ENCODE data around the gene NEU1. TPM values are rescaled to one million over a fixed set of nuclear protein-coding genes. Genes with fewer than 3 reads are reported as not detected.
A peak's percentile ranks its signal among the peaks of the same experiment; 100 is the strongest.

NEU1 gene
- total and polyA plus RNA-seq, 2 of the 8 experiments (the other 6 are each of a cell fraction or from before 2014, with no cell fraction given) = 41.2 to 72.1 TPM

DNA sequence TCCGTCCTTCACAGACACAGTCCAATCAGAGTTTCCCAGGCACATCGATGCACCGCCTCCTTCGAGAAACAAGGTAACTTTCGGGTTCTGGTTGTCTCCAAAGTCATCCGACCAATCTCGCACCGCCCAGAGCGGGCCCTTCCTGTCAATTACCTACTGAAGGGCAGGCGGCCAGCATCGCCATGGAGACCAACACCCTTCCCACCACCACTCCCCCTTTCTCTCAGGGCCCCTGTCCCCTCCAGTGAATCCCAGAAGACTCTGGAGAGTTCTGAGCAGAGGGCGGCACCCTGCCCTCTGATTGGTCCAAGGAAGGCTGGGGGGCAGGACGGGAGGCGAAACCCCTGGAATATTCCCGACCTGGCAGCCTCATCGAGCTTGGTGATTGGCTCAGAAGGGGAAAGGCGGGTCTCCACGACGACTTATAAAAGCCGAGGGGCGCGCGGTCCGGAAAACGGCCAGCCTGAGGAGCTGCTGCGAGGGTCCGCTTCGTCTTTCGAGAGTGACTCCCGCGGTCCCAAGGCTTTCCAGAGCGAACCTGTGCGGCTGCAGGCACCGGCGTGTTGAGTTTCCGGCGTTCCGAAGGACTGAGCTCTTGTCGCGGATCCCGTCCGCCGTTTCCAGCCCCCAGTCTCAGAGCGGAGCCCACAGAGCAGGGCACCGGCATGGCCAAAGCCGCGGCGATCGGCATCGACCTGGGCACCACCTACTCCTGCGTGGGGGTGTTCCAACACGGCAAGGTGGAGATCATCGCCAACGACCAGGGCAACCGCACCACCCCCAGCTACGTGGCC lies 35.1 kb downstream of the NEU1 start, which contains the start of gene HSPA1B:
HSPA1B (plus strand) TSS at position 453 of the 794 bp plus-strand sequence; CDS start at position 666, 213 bp downstream.
- Histone ChIP-seq H3K9ac (replicated peaks in 1 of 4; ENCODE audit: extremely low read depth in 1 of 4, low read depth in 3 of 4, low read length in 3 of 4) (peak within 1 kb of the TSS; percentile 63 to 79 (median 64)), H3K23ac (ENCODE audit: insufficient read length) (no peak within 1 kb of the TSS), H3K18ac (ENCODE audit: extremely low read depth, low read length) (peak within 1 kb of the TSS; percentile 93), H3K23me2 (ENCODE audit: low read depth, low read length) (peaks cover 13% of the 10 kb centered on the region), H2BK5ac (ENCODE audit: low read depth, low read length) (peak within 1 kb of the TSS; percentile 92), H2BK120ac (replicated peaks; ENCODE audit: low read depth, low read length) (no peak within 1 kb of the TSS), H2BK12ac (ENCODE audit: low read depth, low read length) (peak within 1 kb of the TSS; percentile 84; the same call in 1 of the 2 replicates), H3K4me3 (ENCODE audit: extremely low read depth in 1 of 4, insufficient read depth in 2 of 4, low read depth in 3 of 4, low read length in 4 of 4) (peak within 1 kb of the TSS; percentile 55 to 75 (median 72)), H3K14ac (ENCODE audit: insufficient read length) (no peak within 1 kb of the TSS), H3K27ac (ENCODE audit: low read depth, low read length) (peak within 1 kb of the TSS; percentile 77), H3K9me3 (ENCODE audit: insufficient read depth in 2 of 2, low read depth in 1 of 2, low read length in 1 of 2) (no peaks in the 10 kb centered on the region), H4K91ac (replicated peaks; ENCODE audit: insufficient read length, low read length) (peak within 1 kb of the TSS; percentile 41), H4K5ac (ENCODE audit: insufficient read length, low read depth, low read length) (peak within 1 kb of the TSS; percentile 78), H2AK5ac (ENCODE audit: low read depth, low read length) (no peak within 1 kb of the TSS), H4K20me1 (replicated peaks in 1 of 2; ENCODE audit: control insufficient read depth in 1 of 2, insufficient read depth in 2 of 2, low read length in 2 of 2) (peaks cover 0 to 3% of the 10 kb centered on the region in 2 experiments), H3K27me3 (replicated peaks in 1 of 4; ENCODE audit: control insufficient read depth in 3 of 4, extremely low read depth in 1 of 4, insufficient read depth in 3 of 4, low read length in 3 of 4) (no peaks in the 10 kb centered on the region), H3K4me2 (ENCODE audit: insufficient read depth in 1 of 2, low read depth in 2 of 2, low read length in 2 of 2) (peak within 1 kb of the TSS; percentile 87 to 100), H2BK20ac (ENCODE audit: low read length) (peak within 1 kb of the TSS; percentile 2; the same call in 1 of the 2 replicates), H3K4ac (replicated peaks; ENCODE audit: insufficient read length, low read depth, low read length) (peak within 1 kb of the TSS; percentile 16), H3K79me1 (ENCODE audit: low read depth, low read length) (peaks cover 2% of the 10 kb centered on the region; the same call in 1 of the 2 replicates), H3K4me1 (replicated peaks in 1 of 4; ENCODE audit: control insufficient read depth in 3 of 4, insufficient read depth in 4 of 4, low read length in 3 of 4) (peaks cover 5 to 12% (median 9%) of the 10 kb centered on the region in 4 experiments; a peak in 6 of 7 replicates), H2AFZ (ENCODE audit: low read length) (peak within 1 kb of the TSS; percentile 54; the same call in 1 of the 2 replicates), H3K79me2 (ENCODE audit: control insufficient read depth in 1 of 2, insufficient read depth in 2 of 2, low read length in 2 of 2) (peaks cover 0 to 23% of the 10 kb centered on the region in 2 experiments; a peak in 2 of 4 replicates), H4K8ac (ENCODE audit: extremely low read depth, insufficient read depth, low read length) (no peak within 1 kb of the TSS), H3K56ac (replicated peaks; ENCODE audit: insufficient read length, low read depth, low read length) (no peak within 1 kb of the TSS), H3K36me3 (ENCODE audit: control insufficient read depth in 2 of 4, insufficient read depth in 4 of 4, low read length in 3 of 4) (no peaks in the 10 kb centered on the region), H2BK15ac (ENCODE audit: low read length) (peak within 1 kb of the TSS; percentile 92; the same call in 1 of the 2 replicates)
- no peak for FAIRE-seq
- DNase-seq (ENCODE audit: low read depth in 1 of 2, low spot score in 2 of 2) = peak; percentile 98
- POLR2A ChIA-PET (ENCODE audit: partially characterized antibody) = interaction anchor here (0.7 to 10.9 kb wide), 54 partner anchors 8 to 352 kb away, joined by 3 to 136 read pairs (median 4); partner anchors contain the start of genes ABHD16A, APOM, BAG6 and C6orf47
- CTCF ChIA-PET (ENCODE audit: partially characterized antibody) = interaction anchor here (0.6 to 2.6 kb wide), 9 partner anchors 11 to 138 kb away, joined by 3 to 12 read pairs (median 4); partner anchors contain the start of genes LSM2 and VARS1
- 1% methylated on average over 45 of the region's 56 CpGs; no CpG with 5 or more reads in 1 of the 2 experiments for WGBS, 2 experiments (ENCODE audit: extremely low coverage in 1 of 2, insufficient coverage in 1 of 2, insufficient read length in 1 of 2, insufficient replicate concordance in 2 of 2, low coverage in 1 of 2, low lambda C conversion rate in 2 of 2, missing lambda C conversion rate in 1 of 2)
- no peak for TF ChIP-seq EGR1 (IDR thresholded peaks at IDR 0.05; ENCODE audit: borderline replicate concordance, low read depth, low read length)
- TF ChIP-seq GTF2F1 (IDR thresholded peaks at IDR 0.05; ENCODE audit: borderline replicate concordance, low read depth, low read length) = peak; percentile 94
- TF ChIP-seq POLR2A (IDR thresholded peaks at IDR 0.05; ENCODE audit: control extremely low read depth in 1 of 2, low read depth in 2 of 2, low read length in 2 of 2) = peak; percentile 99 to 100
- peak; percentile 86 for TF ChIP-seq PHF8 (conservative IDR thresholded peaks at IDR 0.05; ENCODE audit: low read depth, low read length)
- TF ChIP-seq TAF7 (optimal IDR thresholded peaks at IDR 0.05; ENCODE audit: borderline replicate concordance, low read depth, low read length) = peak; percentile 83
- TF ChIP-seq E2F6 (IDR thresholded peaks at IDR 0.05) = peak; percentile 58
- peak; percentile 98 for TF ChIP-seq TAF1 (IDR thresholded peaks at IDR 0.05; ENCODE audit: low read depth, low read length)
- TF ChIP-seq TBP (IDR thresholded peaks at IDR 0.05; ENCODE audit: low read depth, low read length) = peak; percentile 97
- TF ChIP-seq SP4 (IDR thresholded peaks at IDR 0.05; ENCODE audit: low read length) = peak; percentile 52; the same call in 1 of the 2 replicates
- TF ChIP-seq MAFK (IDR thresholded peaks at IDR 0.05; ENCODE audit: low read depth, low read length) = no peak
- TF ChIP-seq NANOG (IDR thresholded peaks at IDR 0.05; ENCODE audit: insufficient read depth, low read depth, low read length, poor library complexity, severe bottlenecking) = no peak
